Chondrocyte (in vitro differentiated cells): Measurements from ENCODE around the gene TRIM22. TPM values are rescaled to one million over a fixed set of nuclear protein-coding genes. Genes with fewer than 3 reads are reported as not detected.

Source experiments
- DNase-seq: peaks from one replicate; pipeline ENCODE4 v3.0.0; 2021; ENCODE audit warnings: mixed read lengths, low spot score
- H3K27ac Mint-ChIP-seq: one replicate; pipeline ENCODE4 v1.8.0; 2021; ENCODE audit warnings: mild to moderate bottlenecking, moderate library complexity, mixed read lengths; ENCODE audit not compliant: unreplicated experiment
- H3K27me3 Mint-ChIP-seq: 2 replicates; pipeline ENCODE4 v1.8.0; 2021; ENCODE audit warnings: low read depth, mixed read lengths
- H3K36me3 Mint-ChIP-seq: 2 replicates; pipeline ENCODE4 v1.8.0; 2021; ENCODE audit warnings: low read depth, mixed read lengths
- H3K4me1 Mint-ChIP-seq: 2 replicates; pipeline ENCODE4 v1.8.0; 2021; ENCODE audit warnings: low read depth, mild to moderate bottlenecking, mixed read lengths
- H3K4me3 Mint-ChIP-seq: one replicate; pipeline ENCODE4 v1.8.0; 2021; ENCODE audit warnings: mild to moderate bottlenecking, moderate library complexity, mixed read lengths; ENCODE audit not compliant: unreplicated experiment
- H3K9me3 Mint-ChIP-seq: 2 replicates; pipeline ENCODE4 v1.8.0; 2021; ENCODE audit warnings: low read depth, mixed read lengths
- total RNA-seq: library from RNA; stranded (reverse); gene quantifications from 3 replicates; pipeline ENCODE4 v1.2.1, GENCODE V29; 2021
- TF ChIP-seq, protein P1 (sequence below): fragments of 200-600 bp; sonication (generic); IDR thresholded peaks from 2 replicates; pipeline ENCODE4 v1.5.0; 2021; ENCODE audit warnings: antibody characterized with exemption, mild to moderate bottlenecking, moderate library complexity

The TRIM22 gene
- total RNA-seq, 1 donor from 2014 or later, result 94.7 TPM

DNA sequence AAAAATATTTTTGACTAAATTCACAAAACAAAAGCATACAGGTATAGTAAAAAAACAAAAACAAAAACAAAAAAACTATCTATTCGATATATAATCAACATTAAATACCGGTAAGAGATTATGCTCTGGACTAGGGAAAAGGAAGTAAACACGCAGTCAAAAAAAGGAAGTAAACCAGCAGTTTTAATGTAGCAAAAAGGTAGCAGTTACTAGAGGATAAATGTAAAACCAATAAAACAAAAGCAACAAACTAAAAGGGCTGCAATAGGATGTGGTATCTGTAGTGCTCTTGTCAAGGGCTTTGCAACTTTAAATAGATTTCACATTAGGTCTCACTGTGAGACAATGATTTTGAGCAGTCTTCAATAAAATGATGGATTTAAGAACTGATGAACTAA is 2.4 kb downstream of the TRIM22 start:
- no peak for DNase-seq
- H3K4me3 Mint-ChIP-seq, result no peak overlapping the region
- no peaks in the 10 kb centered on the region for H3K9me3 Mint-ChIP-seq
- H3K4me1 Mint-ChIP-seq, result peaks cover 59% of the 10 kb centered on the region
- no peaks in the 10 kb centered on the region for H3K27me3 Mint-ChIP-seq
- H3K27ac Mint-ChIP-seq, result no peak overlapping the region
- TF ChIP-seq, protein P1, sequence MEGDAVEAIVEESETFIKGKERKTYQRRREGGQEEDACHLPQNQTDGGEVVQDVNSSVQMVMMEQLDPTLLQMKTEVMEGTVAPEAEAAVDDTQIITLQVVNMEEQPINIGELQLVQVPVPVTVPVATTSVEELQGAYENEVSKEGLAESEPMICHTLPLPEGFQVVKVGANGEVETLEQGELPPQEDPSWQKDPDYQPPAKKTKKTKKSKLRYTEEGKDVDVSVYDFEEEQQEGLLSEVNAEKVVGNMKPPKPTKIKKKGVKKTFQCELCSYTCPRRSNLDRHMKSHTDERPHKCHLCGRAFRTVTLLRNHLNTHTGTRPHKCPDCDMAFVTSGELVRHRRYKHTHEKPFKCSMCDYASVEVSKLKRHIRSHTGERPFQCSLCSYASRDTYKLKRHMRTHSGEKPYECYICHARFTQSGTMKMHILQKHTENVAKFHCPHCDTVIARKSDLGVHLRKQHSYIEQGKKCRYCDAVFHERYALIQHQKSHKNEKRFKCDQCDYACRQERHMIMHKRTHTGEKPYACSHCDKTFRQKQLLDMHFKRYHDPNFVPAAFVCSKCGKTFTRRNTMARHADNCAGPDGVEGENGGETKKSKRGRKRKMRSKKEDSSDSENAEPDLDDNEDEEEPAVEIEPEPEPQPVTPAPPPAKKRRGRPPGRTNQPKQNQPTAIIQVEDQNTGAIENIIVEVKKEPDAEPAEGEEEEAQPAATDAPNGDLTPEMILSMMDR, result no peak
- H3K36me3 Mint-ChIP-seq, result peaks cover 16% of the 10 kb centered on the region

DNA sequence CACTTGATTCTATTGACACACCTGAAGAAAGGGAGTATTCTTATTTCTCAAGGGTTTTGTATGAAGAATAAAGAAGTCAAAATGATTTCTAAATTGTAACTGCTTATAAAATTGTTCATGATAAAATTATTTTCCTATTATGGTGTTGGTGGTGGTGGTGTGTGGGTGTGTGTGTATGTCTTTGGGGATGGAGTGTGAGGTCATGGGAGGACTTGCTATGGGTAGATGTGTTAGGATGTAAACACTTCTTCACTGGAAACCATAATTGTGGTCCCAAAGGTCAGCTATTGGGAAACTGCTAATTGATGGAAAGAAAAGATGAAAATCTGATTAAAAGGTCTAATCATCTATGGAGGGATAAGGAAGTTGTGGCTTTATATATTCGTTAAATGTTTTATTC is 5.1 kb downstream of the TRIM22 start:
- DNase-seq, result no peak
- H3K9me3 Mint-ChIP-seq, result no peaks in the 10 kb centered on the region
- H3K27me3 Mint-ChIP-seq, result no peaks in the 10 kb centered on the region
- no peak overlapping the region for H3K27ac Mint-ChIP-seq
- TF ChIP-seq, protein P1, result no peak
- no peak overlapping the region for H3K4me3 Mint-ChIP-seq
- peaks cover 25% of the 10 kb centered on the region for H3K36me3 Mint-ChIP-seq
- H3K4me1 Mint-ChIP-seq, result peaks cover 49% of the 10 kb centered on the region

DNA sequence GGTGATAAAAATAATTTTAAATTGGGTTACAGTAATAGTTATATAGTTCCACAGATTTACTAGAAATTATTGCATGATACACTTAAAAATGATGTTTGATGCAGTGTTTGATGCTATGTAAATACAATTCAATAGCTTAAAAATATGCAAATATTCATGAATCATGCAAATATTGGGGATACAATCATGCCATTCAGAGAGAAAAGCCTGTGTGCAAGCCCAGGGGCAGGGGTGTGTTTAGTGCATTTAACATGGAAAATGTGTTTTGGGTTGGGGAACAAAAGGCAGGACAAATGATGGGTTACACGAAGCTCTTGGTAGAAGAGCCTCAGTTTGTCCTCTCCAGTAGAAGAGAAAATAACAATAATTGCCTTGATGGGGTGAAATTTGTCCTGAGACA is 6.0 kb downstream of the TRIM22 start:
- no peak overlapping the region for H3K27ac Mint-ChIP-seq
- peaks cover 40% of the 10 kb centered on the region for H3K4me1 Mint-ChIP-seq
- DNase-seq, result no peak
- no peak overlapping the region for H3K4me3 Mint-ChIP-seq
- TF ChIP-seq, protein P1, result no peak
- H3K36me3 Mint-ChIP-seq, result peaks cover 28% of the 10 kb centered on the region
- no peaks in the 10 kb centered on the region for H3K27me3 Mint-ChIP-seq
- no peaks in the 10 kb centered on the region for H3K9me3 Mint-ChIP-seq

DNA sequence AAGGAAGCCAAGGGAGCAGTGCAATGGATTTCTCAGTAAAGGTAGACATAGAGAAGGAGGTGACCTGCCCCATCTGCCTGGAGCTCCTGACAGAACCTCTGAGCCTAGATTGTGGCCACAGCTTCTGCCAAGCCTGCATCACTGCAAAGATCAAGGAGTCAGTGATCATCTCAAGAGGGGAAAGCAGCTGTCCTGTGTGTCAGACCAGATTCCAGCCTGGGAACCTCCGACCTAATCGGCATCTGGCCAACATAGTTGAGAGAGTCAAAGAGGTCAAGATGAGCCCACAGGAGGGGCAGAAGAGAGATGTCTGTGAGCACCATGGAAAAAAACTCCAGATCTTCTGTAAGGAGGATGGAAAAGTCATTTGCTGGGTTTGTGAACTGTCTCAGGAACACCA is 6.6 kb downstream of the TRIM22 start:
- no peak for DNase-seq
- H3K27ac Mint-ChIP-seq, result no peak overlapping the region
- TF ChIP-seq, protein P1, result no peak
- H3K4me1 Mint-ChIP-seq, result peaks cover 34% of the 10 kb centered on the region
- H3K36me3 Mint-ChIP-seq, result peaks cover 30% of the 10 kb centered on the region
- no peak overlapping the region for H3K4me3 Mint-ChIP-seq
- H3K9me3 Mint-ChIP-seq, result no peaks in the 10 kb centered on the region
- no peaks in the 10 kb centered on the region for H3K27me3 Mint-ChIP-seq

DNA sequence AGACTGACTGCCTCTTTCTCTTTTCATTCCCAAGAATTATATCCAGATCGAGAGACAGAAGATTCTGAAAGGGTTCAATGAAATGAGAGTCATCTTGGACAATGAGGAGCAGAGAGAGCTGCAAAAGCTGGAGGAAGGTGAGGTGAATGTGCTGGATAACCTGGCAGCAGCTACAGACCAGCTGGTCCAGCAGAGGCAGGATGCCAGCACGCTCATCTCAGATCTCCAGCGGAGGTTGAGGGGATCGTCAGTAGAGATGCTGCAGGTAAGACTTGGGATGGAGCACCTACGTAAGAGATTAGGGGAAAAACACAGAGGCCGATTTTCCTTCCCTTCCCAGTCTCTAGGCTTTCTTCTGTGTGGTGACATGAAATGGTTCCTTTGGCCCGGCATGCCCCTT is 8.7 kb downstream of the TRIM22 start:
- H3K9me3 Mint-ChIP-seq, result no peaks in the 10 kb centered on the region
- TF ChIP-seq, protein P1, result no peak
- DNase-seq, result no peak

More for the DNA sequence above, 8.7 kb downstream of the TRIM22 start:
- no peak overlapping the region for H3K4me3 Mint-ChIP-seq
- H3K27ac Mint-ChIP-seq, result no peak overlapping the region
- H3K4me1 Mint-ChIP-seq, result peaks cover 21% of the 10 kb centered on the region
- H3K27me3 Mint-ChIP-seq, result no peaks in the 10 kb centered on the region
- H3K36me3 Mint-ChIP-seq, result peaks cover 34% of the 10 kb centered on the region
